Measurements from ENCODE around the gene DLGAP4. TPM values are rescaled to one million over a fixed set of nuclear protein-coding genes. Genes with fewer than 3 reads are reported as not detected.

DLGAP4 gene
- total and polyA plus RNA-seq, 2 of the 8 experiments (the other 6 are each of a cell fraction or from before 2014, with no cell fraction given): 41.2 to 57.2 TPM

- peak overlapping the region; percentile 29 to 88 (median 47) for H3K4me3 ChIP-seq (ENCODE audit: extremely low read depth in 1 of 4, insufficient read depth in 2 of 4, low read depth in 3 of 4, low read length in 4 of 4)
- POLR2A ChIA-PET (ENCODE audit: partially characterized antibody): interaction anchor here (0.6 to 1.0 kb wide), 3 partner anchors 8 to 23 kb away, joined by 3 to 4 read pairs (median 3); no protein-coding TSS in a partner anchor
These were observed 234.5 kb downstream of the DLGAP4 start for GRCh38 chr20:36540551-36541211.

More at GRCh38 chr20:36540551-36541211, 234.5 kb downstream of the DLGAP4 start:
- no peaks in the 10 kb centered on the region for H3K36me3 ChIP-seq (ENCODE audit: control insufficient read depth in 2 of 4, insufficient read depth in 4 of 4, low read length in 3 of 4)
- peak overlapping the region; percentile 46 for H3K56ac ChIP-seq (replicated peaks; ENCODE audit: insufficient read length, low read depth, low read length)
- H2BK20ac ChIP-seq (ENCODE audit: low read length): no peak overlapping the region
- H3K79me2 ChIP-seq (ENCODE audit: control insufficient read depth in 1 of 2, insufficient read depth in 2 of 2, low read length in 2 of 2): peaks cover 0 to 9% of the 10 kb centered on the region in 2 experiments; a peak in 1 of 4 replicates
- FAIRE-seq (no peak), DNase-seq (ENCODE audit: low read depth in 1 of 2, low spot score in 2 of 2) (no peak)
- H4K5ac ChIP-seq (ENCODE audit: insufficient read length, low read depth, low read length): no peak overlapping the region
- no peak overlapping the region for H2AK5ac ChIP-seq (ENCODE audit: low read depth, low read length)
- WGBS, 2 experiments (ENCODE audit: extremely low coverage in 1 of 2, insufficient coverage in 1 of 2, insufficient read length in 1 of 2, insufficient replicate concordance in 2 of 2, low coverage in 1 of 2, low lambda C conversion rate in 2 of 2, missing lambda C conversion rate in 1 of 2): 20% methylated on average over 36 of the region's 41 CpGs; no CpG with 5 or more reads in 1 of the 2 experiments
- no peak overlapping the region for H2AFZ ChIP-seq (ENCODE audit: low read length)
- H3K23ac ChIP-seq (ENCODE audit: insufficient read length): no peak overlapping the region
- no peaks in the 10 kb centered on the region for H3K27me3 ChIP-seq (replicated peaks in 1 of 4; ENCODE audit: control insufficient read depth in 3 of 4, extremely low read depth in 1 of 4, insufficient read depth in 3 of 4, low read length in 3 of 4)
- no peak overlapping the region for H2BK120ac ChIP-seq (replicated peaks; ENCODE audit: low read depth, low read length)
- peaks cover 3 to 4% of the 10 kb centered on the region in 2 experiments for H4K20me1 ChIP-seq (replicated peaks in 1 of 2; ENCODE audit: control insufficient read depth in 1 of 2, insufficient read depth in 2 of 2, low read length in 2 of 2)
- peaks cover 0 to 24% (median 19%) of the 10 kb centered on the region in 4 experiments; a peak in 6 of 7 replicates for H3K4me1 ChIP-seq (replicated peaks in 1 of 4; ENCODE audit: control insufficient read depth in 3 of 4, insufficient read depth in 4 of 4, low read length in 3 of 4)
- H3K14ac ChIP-seq (ENCODE audit: insufficient read length): no peak overlapping the region
- H3K23me2 ChIP-seq (ENCODE audit: low read depth, low read length): peaks cover 9% of the 10 kb centered on the region; the same call in 1 of the 2 replicates
- H3K4ac ChIP-seq (replicated peaks; ENCODE audit: insufficient read length, low read depth, low read length): peak overlapping the region; percentile 53
- CTCF ChIA-PET (ENCODE audit: partially characterized antibody): interaction anchor here (0.8 to 3.7 kb wide), 7 partner anchors 10 to 165 kb away, joined by 3 to 16 read pairs (median 4); partner anchors contain the start of gene TGIF2
- H3K9ac ChIP-seq (replicated peaks in 1 of 4; ENCODE audit: extremely low read depth in 1 of 4, low read depth in 3 of 4, low read length in 3 of 4): peak overlapping the region in 1 of 4 experiments; percentile 13; a peak in 1 of 7 replicates
- H2BK15ac ChIP-seq (ENCODE audit: low read length): no peak overlapping the region; the same call in 1 of the 2 replicates
- H4K91ac ChIP-seq (replicated peaks; ENCODE audit: insufficient read length, low read length): peak overlapping the region; percentile 65
- H2BK5ac ChIP-seq (ENCODE audit: low read depth, low read length): no peak overlapping the region; the same call in 1 of the 2 replicates
- no peak overlapping the region; the same call in 1 of the 2 replicates for H2BK12ac ChIP-seq (ENCODE audit: low read depth, low read length)
- no peak overlapping the region for H3K27ac ChIP-seq (ENCODE audit: low read depth, low read length)
- peak overlapping the region; percentile 69; the same call in 1 of the 2 replicates for H4K8ac ChIP-seq (ENCODE audit: extremely low read depth, insufficient read depth, low read length)
- H3K9me3 ChIP-seq (ENCODE audit: insufficient read depth in 2 of 2, low read depth in 1 of 2, low read length in 1 of 2): no peaks in the 10 kb centered on the region
- TF ChIP-seq PHF8 (conservative IDR thresholded peaks at IDR 0.05; ENCODE audit: low read depth, low read length): 0 out of 2 replicates have a peak, but pooled peaks have one; percentile 10
- TF ChIP-seq EGR1 (IDR thresholded peaks at IDR 0.05; ENCODE audit: borderline replicate concordance, low read depth, low read length): no peak
- peak overlapping the region; percentile 60; the same call in 1 of the 2 replicates for H3K18ac ChIP-seq (ENCODE audit: extremely low read depth, low read length)
- H3K79me1 ChIP-seq (ENCODE audit: low read depth, low read length): peaks cover 8% of the 10 kb centered on the region
- peak overlapping the region; percentile 49 to 86 for H3K4me2 ChIP-seq (ENCODE audit: insufficient read depth in 1 of 2, low read depth in 2 of 2, low read length in 2 of 2)

All from H1 (cell line).